Caco-2 (cell line): ENCODE results near the gene ANKAR. TPM values are rescaled to one million over a fixed set of nuclear protein-coding genes. Genes with fewer than 3 reads are reported as not detected.

ENCODE experiments used
- Bru-seq: library from RNA; stranded (reverse); fragments of 400-500 nt; gene quantifications from one replicate; lab custom pipeline; 2021; lab: Mats Ljungman, UMichigan
- BruChase-seq, 2 experiments: library from RNA; stranded (reverse); fragments of 400-500 nt; gene quantifications; one replicate each; lab custom pipeline; 2021; lab: Mats Ljungman, UMichigan
- BruUV-seq: library from RNA; stranded (reverse); fragments of 400-500 nt; replicated peaks from 2 replicates; lab custom pipeline; 2021; lab: Mats Ljungman, UMichigan
- CTCF ChIA-PET: fragments of 300-600 bp; sonication (Branson Sonifier 250); formaldehyde crosslinking; loops from one replicate; lab custom pipeline; 2022; ENCODE audit warnings: antibody characterized with exemption; lab: Charles Lee
- POLR2A ChIA-PET: fragments of 300-600 bp; sonication (Branson Sonifier 250); formaldehyde crosslinking; loops from one replicate; lab custom pipeline; 2022; ENCODE audit warnings: antibody characterized with exemption; lab: Charles Lee
- DNase-seq, 2 experiments: peaks; one replicate each; pipeline versions ENCODE4 v3.0.0 to v3.0.0-alpha.2; 2020 to 2022
- H3K27me3 ChIP-seq: replicated peaks from 2 replicates; pipeline ENCODE4 v1.6.0; 2011; ENCODE audit warnings: low read length; ENCODE audit not compliant: control insufficient read depth, insufficient read depth
- H3K36me3 ChIP-seq: 2 replicates; pipeline ENCODE4 v1.5.1; 2011; ENCODE audit warnings: low read length; ENCODE audit not compliant: control insufficient read depth, insufficient read depth
- H3K4me1 ChIP-seq: fragments of 250-450 bp; sonication (Bioruptor Pico); 2 replicates; pipeline ENCODE4 v1.5.1; 2020; ENCODE audit warnings: mild to moderate bottlenecking
- H3K4me3 ChIP-seq: 2 replicates; pipeline ENCODE4 v1.5.1; 2011; ENCODE audit warnings: low read depth, mild to moderate bottlenecking, control low read depth, low read length
- H3K9me3 ChIP-seq: fragments of 250-450 bp; sonication (Bioruptor Pico); 2 replicates; pipeline ENCODE4 v1.5.1; 2020; ENCODE audit warnings: mild to moderate bottlenecking, moderate library complexity
- H3K27ac Mint-ChIP-seq: one replicate; pipeline ENCODE4 v1.8.0; 2022; ENCODE audit warnings: mixed read lengths; ENCODE audit not compliant: unreplicated experiment
- H3K27me3 Mint-ChIP-seq: one replicate; pipeline ENCODE4 v1.8.0; 2022; ENCODE audit warnings: mixed read lengths; ENCODE audit not compliant: insufficient read depth, unreplicated experiment
- H3K36me3 Mint-ChIP-seq: one replicate; pipeline ENCODE4 v1.8.0; 2022; ENCODE audit warnings: mild to moderate bottlenecking, mixed read lengths; ENCODE audit not compliant: insufficient read depth, unreplicated experiment
- H3K4me1 Mint-ChIP-seq: one replicate; pipeline ENCODE4 v1.8.0; 2022; ENCODE audit warnings: low read depth, mixed read lengths; ENCODE audit not compliant: unreplicated experiment
- H3K4me3 Mint-ChIP-seq: one replicate; pipeline ENCODE4 v1.8.0; 2022; ENCODE audit warnings: mild to moderate bottlenecking, moderate library complexity, mixed read lengths; ENCODE audit not compliant: unreplicated experiment
- H3K9me3 Mint-ChIP-seq: one replicate; pipeline ENCODE4 v1.8.0; 2022; ENCODE audit warnings: mixed read lengths; ENCODE audit not compliant: unreplicated experiment
- intact Hi-C: fragments of 100-400 bp; cut with micrococcal nuclease; formaldehyde crosslinking; loops from one replicate; pipeline ENCODE4 v1.10.0; 2022; ENCODE audit not compliant: unreplicated experiment
- long read RNA-seq: library from polyadenylated mRNA; stranded (forward); transcript quantifications from one replicate; pipeline ENCODE4 v2.0.0, GENCODE V29; 2022
- total RNA-seq: library from RNA; stranded (reverse); gene quantifications from 2 replicates; pipeline ENCODE4 v1.2.3, GENCODE V29; 2022
- TF ChIP-seq, protein P1 (sequence below), 2 experiments: fragments of 200-600 bp in 1 of 2; IDR thresholded peaks; 1 replicate in 1 of 2; 2 replicates in 1 of 2; pipeline versions ENCODE4 v1.5.1 to v1.8.0; 2011 to 2022; ENCODE audit warnings: antibody characterized with exemption in 1 of 2, control low read depth in 1 of 2, inconsistent platforms in 1 of 2, low read depth in 1 of 2, low read length in 1 of 2, mild to moderate bottlenecking in 1 of 2, moderate library complexity in 1 of 2; ENCODE audit not compliant: insufficient read depth in 1 of 2, severe bottlenecking in 1 of 2, unreplicated experiment in 1 of 2

ANKAR gene, protein sequence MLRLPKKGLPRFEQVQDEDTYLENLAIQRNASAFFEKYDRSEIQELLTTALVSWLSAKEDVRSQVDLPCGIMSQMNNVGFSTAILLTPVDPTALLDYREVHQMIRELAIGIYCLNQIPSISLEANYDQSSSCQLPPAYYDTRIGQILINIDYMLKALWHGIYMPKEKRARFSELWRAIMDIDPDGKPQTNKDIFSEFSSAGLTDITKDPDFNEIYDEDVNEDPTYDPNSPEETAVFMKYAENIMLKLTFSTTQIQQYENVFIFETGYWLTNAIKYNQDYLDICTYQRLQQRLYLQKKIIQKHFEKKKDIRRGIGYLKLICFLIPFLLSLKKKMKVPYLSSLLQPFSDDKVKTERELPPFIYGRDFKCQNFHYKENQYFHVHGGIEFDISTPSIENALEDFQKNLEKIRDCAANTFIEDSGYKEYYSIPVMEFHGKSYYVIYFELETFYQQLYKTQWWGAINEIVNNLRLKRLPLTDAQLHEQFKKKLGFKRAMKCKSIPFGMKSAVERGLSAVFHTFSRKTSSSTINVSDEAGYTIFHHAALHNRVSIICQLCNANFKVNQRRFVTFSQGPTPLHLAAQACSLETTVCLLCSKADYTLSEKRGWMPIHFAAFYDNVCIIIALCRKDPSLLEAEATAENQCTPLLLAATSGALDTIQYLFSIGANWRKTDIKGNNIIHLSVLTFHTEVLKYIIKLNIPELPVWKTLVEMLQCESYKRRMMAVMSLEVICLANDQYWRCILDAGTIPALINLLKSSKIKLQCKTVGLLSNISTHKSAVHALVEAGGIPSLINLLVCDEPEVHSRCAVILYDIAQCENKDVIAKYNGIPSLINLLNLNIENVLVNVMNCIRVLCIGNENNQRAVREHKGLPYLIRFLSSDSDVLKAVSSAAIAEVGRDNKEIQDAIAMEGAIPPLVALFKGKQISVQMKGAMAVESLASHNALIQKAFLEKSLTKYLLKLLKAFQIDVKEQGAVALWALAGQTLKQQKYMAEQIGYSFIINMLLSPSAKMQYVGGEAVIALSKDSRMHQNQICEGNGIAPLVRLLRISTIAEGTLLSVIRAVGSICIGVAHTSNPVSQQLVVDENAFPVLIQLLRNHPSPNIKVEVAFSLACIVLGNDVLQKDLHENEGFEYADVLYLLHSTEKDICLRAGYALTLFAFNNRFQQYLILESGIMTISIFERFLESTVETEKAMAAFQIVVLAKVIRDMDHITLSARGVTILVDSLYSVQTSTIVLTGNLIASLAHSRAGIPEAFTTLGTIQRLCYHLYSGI (N-terminal part only)
- total RNA-seq (2.2 and 4.7 TPM in 2 replicates), Bru-seq, nascent RNA (percentile 64 among the genes with signal in this experiment), BruChase-seq, experiment 1, labeled RNA remaining after a 2-hour chase (percentile 56 among the genes with signal in this experiment), BruChase-seq, experiment 2, labeled RNA remaining after a 6-hour chase (percentile 51 among the genes with signal in this experiment)
- long read RNA-seq, partial matches to known transcripts: 0 of 6 reads
- long read RNA-seq, other reads (novel, unspliced or antisense): 6 of 6 reads

DNA sequence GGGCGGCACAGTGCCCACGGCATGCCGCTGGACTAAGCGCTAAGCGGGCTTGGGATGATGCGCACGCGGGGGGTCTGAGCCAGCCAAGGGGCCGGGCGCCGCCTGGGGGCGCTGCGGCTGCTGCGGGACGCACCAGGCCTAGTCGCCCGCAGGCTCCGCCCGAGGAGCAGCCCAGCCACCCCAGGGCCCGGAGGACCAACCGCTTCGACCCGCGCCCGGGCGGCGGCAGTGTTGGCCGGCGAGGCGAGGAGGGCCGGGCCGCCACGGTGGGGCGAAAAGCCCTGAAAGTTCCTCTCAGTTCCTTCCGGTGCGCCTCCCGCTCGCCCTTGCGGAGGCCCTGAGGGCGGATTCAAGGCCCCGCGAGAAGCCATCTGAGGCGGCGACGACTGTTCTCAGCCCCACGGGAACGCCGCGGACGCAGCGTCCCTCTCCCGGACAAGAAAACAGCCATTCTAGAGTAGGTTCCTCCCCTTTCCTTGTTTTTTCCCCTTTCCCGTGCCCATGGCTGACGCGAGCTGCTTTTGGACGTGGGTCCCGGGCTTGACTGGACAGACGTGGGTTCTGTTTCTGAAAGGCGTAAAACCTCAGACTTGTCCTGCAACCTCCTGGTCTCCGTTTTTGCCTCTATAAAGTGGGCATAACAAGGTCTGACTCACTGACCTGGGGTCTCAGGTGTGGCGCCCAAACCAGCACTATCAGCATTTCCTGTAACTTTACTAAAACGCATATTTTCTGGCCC is at the start of gene ANKAR:
TSS of gene ANKAR (plus strand) at position 297 of the 739 bp plus-strand sequence. CDS start 1,821 bp downstream, outside the sequence.
- Mint-ChIP-seq H3K27me3 (no peaks in the 10 kb centered on the region), H3K4me1 (peaks cover 11% of the 10 kb centered on the region), H3K9me3 (peaks cover 12% of the 10 kb centered on the region), H3K4me3 (peak within 1 kb of the TSS; percentile 88), H3K36me3 (peaks cover 13% of the 10 kb centered on the region), H3K27ac (peak within 1 kb of the TSS; percentile 92)
- intact Hi-C loops: loop anchor here (1.0 kb wide), 5 partner anchors 13 to 396 kb away; partner anchors contain the start of genes ASNSD1 and OSGEPL1
- Histone ChIP-seq H3K4me1 (no peaks in the 10 kb centered on the region), H3K9me3 (peaks cover 9% of the 10 kb centered on the region; the same call in 1 of the 2 replicates), H3K4me3 (peak within 1 kb of the TSS; percentile 77), H3K36me3 (no peaks in the 10 kb centered on the region), H3K27me3 (no peaks in the 10 kb centered on the region)
- ChIA-PET POLR2A (interaction anchor here (1.0 kb wide), 1 partner anchor 94 kb away, joined by 3 read pairs; the partner anchor contains the start of gene SLC40A1), CTCF (interaction anchor here (1.0 to 2.9 kb wide), 4 partner anchors 10 to 88 kb away, joined by 3 to 12 read pairs (median 6); partner anchors contain the start of gene OSGEPL1)
- peak; percentile 94 to 98 for DNase-seq
- TF ChIP-seq, protein P1, sequence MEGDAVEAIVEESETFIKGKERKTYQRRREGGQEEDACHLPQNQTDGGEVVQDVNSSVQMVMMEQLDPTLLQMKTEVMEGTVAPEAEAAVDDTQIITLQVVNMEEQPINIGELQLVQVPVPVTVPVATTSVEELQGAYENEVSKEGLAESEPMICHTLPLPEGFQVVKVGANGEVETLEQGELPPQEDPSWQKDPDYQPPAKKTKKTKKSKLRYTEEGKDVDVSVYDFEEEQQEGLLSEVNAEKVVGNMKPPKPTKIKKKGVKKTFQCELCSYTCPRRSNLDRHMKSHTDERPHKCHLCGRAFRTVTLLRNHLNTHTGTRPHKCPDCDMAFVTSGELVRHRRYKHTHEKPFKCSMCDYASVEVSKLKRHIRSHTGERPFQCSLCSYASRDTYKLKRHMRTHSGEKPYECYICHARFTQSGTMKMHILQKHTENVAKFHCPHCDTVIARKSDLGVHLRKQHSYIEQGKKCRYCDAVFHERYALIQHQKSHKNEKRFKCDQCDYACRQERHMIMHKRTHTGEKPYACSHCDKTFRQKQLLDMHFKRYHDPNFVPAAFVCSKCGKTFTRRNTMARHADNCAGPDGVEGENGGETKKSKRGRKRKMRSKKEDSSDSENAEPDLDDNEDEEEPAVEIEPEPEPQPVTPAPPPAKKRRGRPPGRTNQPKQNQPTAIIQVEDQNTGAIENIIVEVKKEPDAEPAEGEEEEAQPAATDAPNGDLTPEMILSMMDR (IDR thresholded peaks at IDR 0.05; ENCODE audit: insufficient read depth in 1 of 2, low read depth in 1 of 2, low read length in 1 of 2, severe bottlenecking in 1 of 2, unreplicated experiment in 1 of 2): peak; percentile 68 to 79
- BruUV-seq: TSS peak; percentile 36

DNA sequence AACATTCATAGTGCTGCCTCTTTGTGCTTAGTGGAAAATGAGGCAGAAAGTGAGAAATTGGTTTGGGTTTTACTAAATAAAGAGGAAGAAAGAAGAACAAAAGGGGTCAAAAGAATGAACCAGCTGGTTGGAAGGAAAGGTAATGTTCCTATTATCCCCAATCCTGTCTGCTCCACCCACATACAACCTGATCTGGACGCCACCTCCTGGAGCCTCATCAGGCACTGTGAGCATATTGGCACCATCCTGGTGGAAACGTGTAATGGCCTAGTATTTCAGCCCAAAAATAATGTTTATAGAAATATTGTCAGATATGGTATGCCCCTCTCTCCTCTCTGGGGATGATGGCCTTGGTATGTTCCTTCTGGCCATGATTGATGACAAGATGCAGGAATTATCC is 48.8 kb upstream of the ANKAR start:
- H3K4me3 ChIP-seq: no peak overlapping the region
- no peak for DNase-seq
- CTCF ChIA-PET: no interaction called here
- no TSS peak for BruUV-seq
- H3K4me1 Mint-ChIP-seq: peaks cover 17% of the 10 kb centered on the region
- POLR2A ChIA-PET: interaction anchor here (0.8 kb wide), 1 partner anchor 45 kb away, joined by 3 read pairs; the partner anchor contains the start of gene SLC40A1
- no peaks in the 10 kb centered on the region for H3K9me3 Mint-ChIP-seq
- H3K9me3 ChIP-seq: no peaks in the 10 kb centered on the region
- H3K36me3 Mint-ChIP-seq: no peaks in the 10 kb centered on the region
- no peaks in the 10 kb centered on the region for H3K27me3 Mint-ChIP-seq
- H3K27me3 ChIP-seq: no peaks in the 10 kb centered on the region
- TF ChIP-seq, protein P1 (IDR thresholded peaks at IDR 0.05; ENCODE audit: insufficient read depth in 1 of 2, low read depth in 1 of 2, low read length in 1 of 2, severe bottlenecking in 1 of 2, unreplicated experiment in 1 of 2): no peak
- H3K4me3 Mint-ChIP-seq: no peak overlapping the region
- H3K27ac Mint-ChIP-seq: no peak overlapping the region
- peaks cover 34% of the 10 kb centered on the region for H3K4me1 ChIP-seq
- intact Hi-C loops: no loop called here
- H3K36me3 ChIP-seq: no peaks in the 10 kb centered on the region
